Activated T-cell treated with anti-CD3 and anti-CD28 coated beads for 48 hours (primary cell): ENCODE data around the gene GARIN5B.
A peak's percentile ranks its signal among the peaks of the same experiment; 100 is the strongest.

Source experiments
- DNase-seq: peaks from one replicate; pipeline ENCODE4 v3.0.0-alpha.2; 2020; ENCODE audit warnings: low read depth

The GARIN5B gene

GRCh38 chr19:55370305-55370988 lies 7.4 kb upstream of the GARIN5B start, which contains the start of gene IL11:
Gene IL11 (minus strand): TSS chr19:55370463. CDS start chr19:55370310, 153 bp downstream.
- no peak for DNase-seq

- DNase-seq = peak; percentile 30
Measured at GRCh38 chr19:55369653-55370304, 6.7 kb upstream of the GARIN5B start.

- DNase-seq = no peak
Measured at GRCh38 chr19:55368701-55369563, 5.9 kb upstream of the GARIN5B start.

GRCh38 chr19:55368106-55368505 lies 5.0 kb upstream of the GARIN5B start:
- no peak for DNase-seq

GRCh38 chr19:55366790-55367189 lies 3.7 kb upstream of the GARIN5B start:
- DNase-seq = no peak

- DNase-seq = no peak
Measured at GRCh38 chr19:55365964-55366363, 2.9 kb upstream of the GARIN5B start.

GRCh38 chr19:55365245-55365644 lies 2.2 kb upstream of the GARIN5B start:
- DNase-seq = no peak

- DNase-seq = no peak
Measured at GRCh38 chr19:55362174-55362989, 678 bp downstream of the GARIN5B start.

- no peak for DNase-seq
Measured at GRCh38 chr19:55360902-55361301, 2.2 kb downstream of the GARIN5B start.

- no peak for DNase-seq
Measured at GRCh38 chr19:55358943-55359908, 3.8 kb downstream of the GARIN5B start.

- no peak for DNase-seq
Measured at GRCh38 chr19:55358493-55358892, 4.6 kb downstream of the GARIN5B start.

- no peak for DNase-seq
Measured at GRCh38 chr19:55355213-55355821, 7.7 kb downstream of the GARIN5B start.

- no peak for DNase-seq
Measured at GRCh38 chr19:55354698-55355212, 8.3 kb downstream of the GARIN5B start, which contains the start of gene COX6B2. Gene COX6B2 (minus strand): TSS chr19:55354719. CDS start chr19:55354521, 198 bp downstream.

GRCh38 chr19:55353803-55354697 lies 9.0 kb downstream of the GARIN5B start:
- peak; percentile 45 for DNase-seq

- DNase-seq = no peak
Measured at GRCh38 chr19:55353356-55353802, 9.7 kb downstream of the GARIN5B start.

GRCh38 chr19:55352549-55353145 lies 10.4 kb downstream of the GARIN5B start:
- no peak for DNase-seq

- DNase-seq = no peak
Measured at GRCh38 chr19:55352040-55352439, 11.0 kb downstream of the GARIN5B start.

GRCh38 chr19:55350620-55351315 lies 12.3 kb downstream of the GARIN5B start:
- DNase-seq = no peak
